ENCODE results near the gene SPRED2.

Gene SPRED2

DNA sequence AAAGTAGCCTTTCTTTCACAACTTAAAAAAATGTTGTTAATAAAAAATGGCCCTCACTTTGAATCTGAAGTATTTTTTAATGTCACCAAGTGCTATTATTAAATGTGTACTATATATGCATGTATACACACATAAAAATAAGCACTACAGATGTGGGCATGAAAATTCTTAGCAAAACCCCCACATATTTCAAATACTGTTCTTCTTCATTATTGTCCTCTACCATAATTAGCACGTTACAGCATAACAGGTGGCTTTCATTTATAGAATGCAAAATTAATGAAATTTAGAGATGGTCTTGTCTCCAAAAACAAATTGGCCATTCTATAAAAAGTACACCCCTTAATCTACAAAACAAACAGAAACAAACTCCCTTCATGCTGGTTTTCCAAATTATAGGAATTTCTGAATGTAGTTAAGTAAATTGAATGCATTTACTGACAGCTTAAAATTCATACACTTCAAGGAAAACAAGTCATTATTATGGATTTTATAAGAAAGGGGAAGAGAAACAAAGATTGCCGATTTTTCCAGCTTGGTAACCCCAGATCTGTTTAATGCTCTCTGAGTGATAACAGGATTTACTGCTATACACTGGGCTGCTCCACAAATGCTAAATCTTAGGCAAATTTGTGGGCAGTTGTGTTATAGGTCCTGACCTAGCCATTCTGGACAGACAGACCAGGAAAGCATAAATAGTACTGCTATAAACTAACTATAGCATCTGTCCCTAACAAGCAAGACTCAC lies 67.2 kb downstream of the SPRED2 start:
- H3K27ac Mint-ChIP-seq: no peak overlapping the region

DNA sequence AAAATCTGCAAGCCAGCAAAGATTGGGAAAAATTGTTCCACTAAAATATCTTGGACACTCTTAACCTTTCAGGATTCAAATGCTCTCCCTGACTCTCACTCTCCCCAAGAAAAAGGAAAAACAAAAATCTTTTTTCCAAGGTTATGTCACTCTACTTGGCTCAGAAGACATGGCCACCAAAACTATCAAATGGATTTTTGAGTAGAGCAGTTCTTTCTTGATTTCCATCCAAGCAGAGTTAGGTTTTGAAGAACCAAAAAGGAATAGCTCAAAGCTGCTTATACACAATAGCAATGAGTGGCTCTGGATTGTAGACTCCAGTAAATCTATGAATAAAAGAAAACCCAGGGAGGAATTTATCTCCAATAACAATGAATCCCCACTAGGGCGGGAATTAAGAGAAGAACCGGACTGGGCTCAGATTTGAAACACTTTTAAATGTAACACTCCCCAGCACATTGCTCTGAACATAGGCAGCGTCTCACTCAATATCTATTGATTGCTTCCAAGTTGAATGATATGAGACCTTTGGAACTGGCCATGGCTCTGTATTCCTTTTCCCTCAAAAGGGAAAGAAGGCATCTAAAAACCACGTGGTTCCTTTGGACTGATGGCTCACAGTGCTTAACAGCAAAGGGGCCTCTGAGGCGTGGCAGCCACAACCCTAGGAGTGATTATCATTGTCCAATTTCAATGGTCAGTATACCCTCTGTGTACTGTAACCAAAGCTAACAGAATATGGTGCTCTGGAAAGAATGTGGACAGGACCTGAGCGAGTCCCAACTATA lies 68.3 kb downstream of the SPRED2 start:
- H3K27me3 Mint-ChIP-seq (ENCODE audit: low read depth): peaks cover 5% of the 10 kb centered on the region
- no peak overlapping the region for H3K4me3 Mint-ChIP-seq
- no peak overlapping the region for H3K27ac Mint-ChIP-seq
- H3K4me1 Mint-ChIP-seq (ENCODE audit: low read depth): peaks cover 41% of the 10 kb centered on the region
- H3K9me3 Mint-ChIP-seq: no peaks in the 10 kb centered on the region
- no peaks in the 10 kb centered on the region for H3K36me3 Mint-ChIP-seq (ENCODE audit: low read depth)

More for the DNA sequence above, 67.2 kb downstream of the SPRED2 start:
- Mint-ChIP-seq H3K4me1 (ENCODE audit: low read depth) (peaks cover 37% of the 10 kb centered on the region), H3K36me3 (ENCODE audit: low read depth) (no peaks in the 10 kb centered on the region), H3K9me3 (no peaks in the 10 kb centered on the region), H3K4me3 (no peak overlapping the region), H3K27me3 (ENCODE audit: low read depth) (peaks cover 5% of the 10 kb centered on the region)

DNA sequence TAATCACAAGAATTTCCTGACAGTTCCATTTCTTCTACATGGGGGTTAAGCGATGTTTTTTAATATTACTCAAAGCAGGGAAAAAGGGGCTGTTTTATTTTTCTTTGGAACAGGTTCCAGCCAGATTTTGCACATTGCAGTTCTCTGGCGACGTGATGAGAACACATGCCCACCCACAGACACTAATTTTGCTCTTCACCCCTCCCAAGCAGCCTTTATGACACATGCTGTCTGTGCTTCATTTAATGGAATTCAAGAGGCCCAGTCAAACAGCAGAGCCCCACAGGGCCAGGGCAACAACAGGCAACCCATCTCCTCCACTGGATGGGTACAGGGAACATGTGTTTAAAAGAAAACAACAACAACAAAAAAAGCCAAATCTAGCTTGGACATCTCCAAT lies 70.8 kb downstream of the SPRED2 start:
- H3K36me3 Mint-ChIP-seq (ENCODE audit: low read depth): no peaks in the 10 kb centered on the region
- H3K27ac Mint-ChIP-seq: peak overlapping the region; percentile 18
- no peak overlapping the region for H3K4me3 Mint-ChIP-seq
- H3K4me1 Mint-ChIP-seq (ENCODE audit: low read depth): peaks cover 49% of the 10 kb centered on the region
- no peaks in the 10 kb centered on the region for H3K9me3 Mint-ChIP-seq
- H3K27me3 Mint-ChIP-seq (ENCODE audit: low read depth): peaks cover 5% of the 10 kb centered on the region

DNA sequence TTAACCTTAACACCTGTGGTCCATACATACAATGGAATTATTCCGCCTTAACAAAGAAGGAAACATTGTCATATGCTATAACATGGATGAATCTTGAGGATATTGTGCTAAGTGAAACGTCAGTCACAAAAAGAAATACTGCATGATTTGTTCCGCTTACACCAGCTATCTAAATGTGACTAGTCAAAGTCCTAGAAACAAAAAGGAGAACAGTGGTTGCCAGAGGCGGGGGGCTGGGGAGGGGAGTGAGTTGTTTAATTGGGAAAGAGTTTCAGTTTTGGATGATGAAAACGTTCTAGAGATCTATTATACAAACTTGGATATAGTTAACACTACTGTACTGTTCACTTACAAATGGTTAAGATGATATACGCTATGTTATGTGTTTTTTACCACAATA lies 72.0 kb downstream of the SPRED2 start:
- H3K4me3 Mint-ChIP-seq: no peak overlapping the region
- no peaks in the 10 kb centered on the region for H3K9me3 Mint-ChIP-seq
- no peak overlapping the region for H3K27ac Mint-ChIP-seq
- H3K36me3 Mint-ChIP-seq (ENCODE audit: low read depth): no peaks in the 10 kb centered on the region
- H3K27me3 Mint-ChIP-seq (ENCODE audit: low read depth): peaks cover 9% of the 10 kb centered on the region
- H3K4me1 Mint-ChIP-seq (ENCODE audit: low read depth): peaks cover 43% of the 10 kb centered on the region

DNA sequence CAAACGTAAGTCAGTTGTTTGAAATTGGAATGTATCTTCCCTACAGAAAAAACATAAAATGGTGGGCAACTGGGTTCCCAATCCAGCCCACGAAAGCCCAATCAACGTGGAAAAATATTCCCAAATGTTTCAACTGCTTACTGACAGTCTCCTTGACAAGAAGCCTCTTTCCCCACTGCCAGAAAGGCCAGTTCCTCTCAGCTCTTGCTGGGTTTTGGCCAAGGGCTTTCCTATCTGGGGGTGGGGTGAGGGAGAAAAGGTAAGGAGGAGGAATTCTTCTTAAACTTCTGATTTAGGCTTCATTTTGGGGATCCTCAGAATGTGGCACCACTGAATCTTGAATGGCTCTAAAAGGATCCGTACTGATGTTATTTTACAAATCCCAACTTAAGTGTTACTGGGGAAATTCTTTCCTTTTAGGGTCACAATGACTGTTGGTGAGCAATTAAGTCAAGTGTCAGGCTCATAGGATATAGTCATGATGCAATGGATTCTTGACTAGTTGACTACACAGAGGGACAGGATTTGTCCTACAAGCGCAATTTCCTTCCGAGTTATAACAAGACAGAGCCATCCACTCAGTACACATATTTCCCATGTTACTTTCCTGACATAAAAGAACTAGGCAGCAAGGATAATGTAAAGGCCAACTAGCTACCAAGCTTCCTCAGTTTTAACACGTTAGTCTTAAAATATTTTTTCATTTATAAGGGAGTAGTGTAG lies 73.6 kb downstream of the SPRED2 start:
- no peaks in the 10 kb centered on the region for H3K9me3 Mint-ChIP-seq
- H3K27ac Mint-ChIP-seq: no peak overlapping the region
- peaks cover 39% of the 10 kb centered on the region for H3K4me1 Mint-ChIP-seq (ENCODE audit: low read depth)
- no peak overlapping the region for H3K4me3 Mint-ChIP-seq
- H3K27me3 Mint-ChIP-seq (ENCODE audit: low read depth): peaks cover 7% of the 10 kb centered on the region
- H3K36me3 Mint-ChIP-seq (ENCODE audit: low read depth): no peaks in the 10 kb centered on the region

DNA sequence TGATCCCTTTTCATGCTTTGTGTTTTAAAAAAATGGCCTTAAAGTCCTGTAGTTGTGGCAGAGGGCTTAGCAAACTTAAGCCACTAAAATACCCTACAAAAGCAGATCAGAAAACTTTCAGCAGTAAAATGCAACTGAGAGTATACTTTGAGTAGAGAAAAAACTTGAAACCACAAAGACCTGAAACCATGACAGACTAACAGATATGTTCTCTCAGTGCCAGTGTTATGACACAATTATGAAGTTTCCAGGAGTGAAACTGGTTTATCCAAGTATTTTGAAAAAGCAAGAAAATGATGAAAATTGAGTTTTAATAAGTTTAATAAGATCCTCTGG lies 74.5 kb downstream of the SPRED2 start:
- H3K36me3 Mint-ChIP-seq (ENCODE audit: low read depth): no peaks in the 10 kb centered on the region
- no peak overlapping the region for H3K4me3 Mint-ChIP-seq
- H3K4me1 Mint-ChIP-seq (ENCODE audit: low read depth): peaks cover 38% of the 10 kb centered on the region
- no peaks in the 10 kb centered on the region for H3K9me3 Mint-ChIP-seq
- peak overlapping the region; percentile 32 for H3K27ac Mint-ChIP-seq
- H3K27me3 Mint-ChIP-seq (ENCODE audit: low read depth): peaks cover 7% of the 10 kb centered on the region

DNA sequence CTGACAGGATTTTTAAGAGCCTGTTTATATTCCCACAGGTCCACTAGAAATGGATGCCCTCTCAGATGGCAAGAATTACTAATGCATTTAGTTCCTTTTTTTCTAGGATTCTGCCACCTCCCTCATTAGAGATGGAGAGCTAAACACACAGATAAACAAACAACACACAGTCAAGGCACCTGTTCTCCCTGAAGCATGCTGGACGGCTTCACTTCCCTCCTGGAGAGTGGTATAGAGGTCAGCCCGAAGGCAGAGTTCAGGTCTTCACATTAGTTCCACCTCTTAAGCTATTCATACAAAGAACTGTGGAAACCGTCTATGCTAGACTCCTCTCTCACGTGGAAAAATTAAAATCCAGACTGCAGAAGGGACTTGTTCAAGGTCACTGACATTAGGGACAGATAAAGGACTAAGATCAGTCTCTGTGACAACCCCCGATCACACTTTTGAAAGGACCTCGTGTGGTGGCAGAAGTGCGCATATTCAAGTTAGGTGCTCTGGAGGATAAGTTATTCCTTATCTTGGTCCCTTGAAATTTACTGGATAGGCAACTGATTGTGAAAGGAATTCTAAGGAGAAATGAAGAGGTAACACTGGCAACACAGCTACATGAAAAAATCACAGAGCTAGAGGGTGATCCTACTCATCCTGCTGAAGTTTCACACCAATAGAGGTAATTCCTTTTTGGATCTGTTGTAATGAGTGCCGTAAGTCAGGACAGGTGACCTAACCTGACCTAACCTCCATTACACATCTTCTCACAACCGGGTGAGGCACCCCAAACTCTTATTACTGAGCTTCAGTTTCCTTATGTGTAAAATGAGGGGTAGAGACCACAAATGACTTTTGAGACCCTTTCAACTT lies 75.1 kb downstream of the SPRED2 start:
- no peaks in the 10 kb centered on the region for H3K36me3 Mint-ChIP-seq (ENCODE audit: low read depth)
- no peaks in the 10 kb centered on the region for H3K9me3 Mint-ChIP-seq
- H3K27ac Mint-ChIP-seq: peak overlapping the region; percentile 32
- peaks cover 7% of the 10 kb centered on the region for H3K27me3 Mint-ChIP-seq (ENCODE audit: low read depth)
- H3K4me3 Mint-ChIP-seq: no peak overlapping the region
- H3K4me1 Mint-ChIP-seq (ENCODE audit: low read depth): peaks cover 38% of the 10 kb centered on the region

DNA sequence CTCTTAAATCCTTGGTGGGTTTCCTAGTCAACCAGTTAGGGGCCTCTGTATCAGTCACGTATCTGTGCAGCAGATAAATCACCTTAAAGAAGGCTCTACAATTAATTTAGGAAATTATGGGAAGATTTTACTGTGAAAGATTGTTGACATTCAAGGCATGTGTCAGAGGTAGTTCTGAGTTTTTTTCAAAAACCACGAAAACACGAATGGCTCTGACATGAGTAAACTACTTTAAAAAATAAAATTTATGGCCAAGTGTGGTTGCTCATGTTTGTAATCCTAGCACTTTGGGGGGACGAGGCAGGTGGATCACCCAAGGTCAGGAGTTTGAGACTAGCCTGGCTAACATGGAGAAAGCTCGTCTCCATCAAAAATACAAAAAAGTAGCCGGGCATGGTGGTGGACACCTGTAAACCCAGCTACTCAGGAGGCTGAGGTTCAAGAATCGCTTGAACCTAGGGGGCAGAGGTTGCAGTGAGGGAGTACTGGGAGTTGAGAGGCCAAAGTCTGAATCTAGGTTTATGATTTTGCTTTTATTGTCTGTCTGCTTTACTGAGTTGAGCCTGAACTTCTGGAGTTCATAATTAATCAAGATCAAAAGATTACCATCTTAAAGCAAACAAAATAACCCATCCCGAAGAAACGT lies 77.1 kb downstream of the SPRED2 start:
- peaks cover 7% of the 10 kb centered on the region for H3K27me3 Mint-ChIP-seq (ENCODE audit: low read depth)
- H3K4me1 Mint-ChIP-seq (ENCODE audit: low read depth): peaks cover 27% of the 10 kb centered on the region
- H3K4me3 Mint-ChIP-seq: no peak overlapping the region
- H3K9me3 Mint-ChIP-seq: no peaks in the 10 kb centered on the region
- H3K36me3 Mint-ChIP-seq (ENCODE audit: low read depth): no peaks in the 10 kb centered on the region
- H3K27ac Mint-ChIP-seq: no peak overlapping the region

DNA sequence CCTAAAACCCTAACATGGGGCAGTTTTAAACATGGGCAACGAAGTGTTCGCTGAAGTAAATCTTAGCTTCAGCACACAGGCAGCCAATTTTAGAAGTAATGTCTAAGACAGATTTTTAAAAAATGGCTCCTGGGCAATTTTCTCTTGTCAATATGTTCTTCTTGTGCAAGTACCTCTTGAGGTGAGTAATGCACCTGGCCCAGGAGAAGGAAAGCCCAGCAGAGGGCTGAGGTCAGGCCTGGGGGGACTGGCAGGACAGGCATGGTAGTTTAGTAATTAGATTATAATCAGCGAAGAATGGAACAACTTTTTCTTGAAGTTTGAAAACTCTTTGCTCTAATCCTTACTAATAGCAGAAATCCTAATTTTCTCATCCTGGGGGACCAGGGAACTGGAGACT lies 77.6 kb downstream of the SPRED2 start:
- Mint-ChIP-seq H3K27me3 (ENCODE audit: low read depth) (peaks cover 7% of the 10 kb centered on the region), H3K4me1 (ENCODE audit: low read depth) (peaks cover 28% of the 10 kb centered on the region)

DNA sequence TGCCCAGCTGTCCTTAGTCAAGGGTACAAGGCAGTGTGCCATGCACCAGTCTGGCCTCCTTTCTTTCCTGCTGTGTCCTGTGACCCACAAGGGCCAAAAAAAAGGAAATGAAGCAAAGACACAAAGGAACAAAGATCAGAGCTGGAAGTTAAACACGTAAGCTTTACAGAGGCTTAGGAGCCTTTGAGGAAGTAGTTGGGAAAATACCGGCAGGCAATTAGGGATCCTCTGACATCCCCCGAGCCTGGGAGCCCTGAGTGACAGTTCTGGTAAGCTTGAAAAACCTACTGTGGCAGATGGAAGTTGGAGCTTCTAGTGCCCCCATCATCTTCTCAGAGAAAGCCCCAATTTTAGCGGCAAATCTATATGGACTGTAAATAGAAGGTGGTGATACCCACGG lies 78.5 kb downstream of the SPRED2 start:
- Mint-ChIP-seq H3K27me3 (ENCODE audit: low read depth) (peaks cover 7% of the 10 kb centered on the region), H3K4me3 (no peak overlapping the region), H3K27ac (no peak overlapping the region), H3K4me1 (ENCODE audit: low read depth) (peaks cover 26% of the 10 kb centered on the region), H3K36me3 (ENCODE audit: low read depth) (no peaks in the 10 kb centered on the region), H3K9me3 (no peaks in the 10 kb centered on the region)

More for the DNA sequence above, 77.6 kb downstream of the SPRED2 start:
- H3K9me3 Mint-ChIP-seq: no peaks in the 10 kb centered on the region
- H3K27ac Mint-ChIP-seq: no peak overlapping the region
- no peaks in the 10 kb centered on the region for H3K36me3 Mint-ChIP-seq (ENCODE audit: low read depth)
- H3K4me3 Mint-ChIP-seq: no peak overlapping the region

DNA sequence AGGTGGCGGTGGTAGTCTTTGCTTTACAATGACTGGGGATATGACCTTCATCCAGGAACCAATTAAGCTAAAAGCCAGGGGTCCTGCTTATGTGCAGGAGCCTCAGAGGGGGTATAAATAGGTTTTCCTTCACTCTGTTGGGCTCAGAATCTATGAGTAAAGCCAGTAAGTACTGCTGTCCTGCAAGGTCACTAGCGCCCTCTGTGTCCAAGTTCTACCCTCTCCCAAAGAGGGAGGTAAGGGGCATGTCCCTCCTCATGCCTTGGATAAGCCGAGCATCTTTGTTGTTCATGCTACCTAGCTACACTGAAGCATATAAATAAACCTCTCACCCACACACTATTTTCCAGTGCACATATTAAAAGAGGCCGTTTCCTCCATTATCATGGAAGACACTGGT lies 79.4 kb downstream of the SPRED2 start:
- Mint-ChIP-seq H3K9me3 (no peaks in the 10 kb centered on the region), H3K27me3 (ENCODE audit: low read depth) (peaks cover 7% of the 10 kb centered on the region), H3K4me3 (no peak overlapping the region), H3K4me1 (ENCODE audit: low read depth) (peaks cover 20% of the 10 kb centered on the region), H3K27ac (no peak overlapping the region), H3K36me3 (ENCODE audit: low read depth) (no peaks in the 10 kb centered on the region)

DNA sequence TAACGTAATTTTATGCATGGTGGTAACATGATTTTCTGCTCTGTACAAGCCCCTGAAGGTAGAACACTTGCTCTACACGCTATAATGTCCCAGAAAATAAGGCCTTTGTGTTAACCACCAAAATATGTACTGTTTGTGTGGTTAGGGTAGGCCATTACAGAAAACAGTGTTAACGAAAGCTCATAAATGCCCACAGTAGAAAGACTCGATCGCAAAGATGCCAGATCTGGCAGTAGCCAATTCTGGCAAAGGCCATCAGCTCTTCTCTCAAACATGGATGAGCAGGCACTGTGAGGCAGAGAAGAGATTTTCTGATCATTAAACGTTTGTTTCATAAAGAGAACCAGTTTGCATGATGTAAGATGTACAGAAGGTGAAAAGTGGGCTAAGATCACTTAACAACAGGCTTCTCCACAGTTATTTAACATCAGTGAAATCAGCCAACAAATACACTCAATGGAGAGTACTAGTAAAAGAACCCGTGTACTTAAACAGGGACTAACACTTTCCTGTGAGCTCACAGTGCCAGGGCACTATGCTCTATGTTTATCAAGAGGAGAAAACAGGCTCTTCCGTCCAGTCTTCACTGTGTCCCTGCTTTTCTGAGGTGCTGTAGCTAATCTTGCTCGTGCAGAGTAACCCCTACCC lies 80.3 kb downstream of the SPRED2 start:
- H3K4me1 Mint-ChIP-seq (ENCODE audit: low read depth): peaks cover 10% of the 10 kb centered on the region
- H3K27ac Mint-ChIP-seq: no peak overlapping the region
- no peaks in the 10 kb centered on the region for H3K9me3 Mint-ChIP-seq
- no peak overlapping the region for H3K4me3 Mint-ChIP-seq
- peaks cover 7% of the 10 kb centered on the region for H3K27me3 Mint-ChIP-seq (ENCODE audit: low read depth)
- no peaks in the 10 kb centered on the region for H3K36me3 Mint-ChIP-seq (ENCODE audit: low read depth)

DNA sequence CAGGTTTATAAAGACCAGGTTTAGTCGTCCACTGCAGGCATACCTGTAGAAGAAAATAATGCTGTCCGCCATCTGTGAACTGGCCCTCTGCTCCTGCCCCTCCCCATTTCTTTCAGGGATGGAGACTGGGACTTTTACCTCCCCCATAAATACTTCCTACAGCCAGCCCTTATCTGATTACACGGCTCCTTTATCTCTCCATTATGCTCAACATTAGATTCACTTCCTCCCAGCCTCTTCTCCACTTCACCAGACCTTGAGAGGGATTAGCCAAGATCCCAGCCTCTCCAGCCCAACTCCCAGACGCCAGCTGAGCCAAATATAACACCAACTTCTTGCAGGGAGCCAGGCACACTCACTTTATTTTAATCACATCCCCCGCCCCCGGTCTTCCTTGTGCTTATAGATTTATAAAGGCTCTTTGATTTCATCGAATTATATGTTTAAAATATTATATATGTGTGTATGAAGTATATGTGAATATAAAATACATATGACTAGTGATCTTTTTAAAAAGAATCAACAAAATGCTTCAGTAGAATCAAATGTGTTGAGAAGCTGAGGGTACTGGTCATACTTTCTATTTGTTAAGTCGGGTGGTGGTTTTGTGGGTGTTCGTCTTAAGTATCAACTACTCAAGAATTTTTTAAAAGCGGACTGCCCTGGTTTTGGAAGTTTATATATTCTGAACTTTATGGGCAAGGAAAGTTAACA lies 81.0 kb downstream of the SPRED2 start:
- Mint-ChIP-seq H3K27me3 (ENCODE audit: low read depth) (peaks cover 7% of the 10 kb centered on the region), H3K9me3 (no peaks in the 10 kb centered on the region), H3K36me3 (ENCODE audit: low read depth) (no peaks in the 10 kb centered on the region), H3K4me3 (no peak overlapping the region), H3K27ac (no peak overlapping the region), H3K4me1 (ENCODE audit: low read depth) (peaks cover 10% of the 10 kb centered on the region)

Measured in T-helper 1 cell treated with Interleukin-12 subunit alpha and Interleukin-12 subunit beta and Interleukin-4 antibody, amounts not matched to agents 30 μg/mL and 1 μg/mL, for 36 hours (primary cell).